HL-60 (cell line): Measurements from ENCODE around the gene ELOB.

ENCODE experiments used
- DNase-seq, 2 experiments: peaks; one replicate each; pipeline ENCODE4 v3.0.0-alpha.2; 2010 to 2020; ENCODE audit warnings: low read depth in 1 of 2, low spot score in 1 of 2
- H3K27ac ChIP-seq: fragments of 250-450 bp; sonication (Bioruptor Pico); replicated peaks from 2 replicates; pipeline ENCODE4 v1.5.1; 2020; ENCODE audit warnings: mild to moderate bottlenecking, moderate library complexity
- H3K27me3 ChIP-seq: fragments of 250-450 bp; sonication (Bioruptor Pico); 2 replicates; pipeline ENCODE4 v1.5.1; 2021; ENCODE audit warnings: mild to moderate bottlenecking, moderate library complexity; ENCODE audit not compliant: insufficient read depth, poor library complexity, severe bottlenecking
- H3K4me3 ChIP-seq: replicated peaks from 2 replicates; pipeline ENCODE4 v1.5.1; 2011; ENCODE audit warnings: mild to moderate bottlenecking, control low read depth, low read length; ENCODE audit not compliant: insufficient read depth
- CTCF ChIP-seq: IDR thresholded peaks from one replicate; pipeline ENCODE4 v1.5.1; 2011; ENCODE audit warnings: low read length, control low read depth, inconsistent platforms; ENCODE audit not compliant: insufficient read depth
- GABPA ChIP-seq: IDR thresholded peaks from 2 replicates; pipeline ENCODE4 v1.6.1; 2012; ENCODE audit warnings: low read depth
- POLR2AphosphoS5 ChIP-seq: IDR thresholded peaks from 2 replicates; pipeline ENCODE4 v1.6.1; 2012; ENCODE audit warnings: low read depth
- SPI1 ChIP-seq: IDR thresholded peaks from 2 replicates; pipeline ENCODE4 v1.6.1; 2012; ENCODE audit warnings: low read depth, mild to moderate bottlenecking, borderline replicate concordance
- TF ChIP-seq, protein P1 (sequence below): IDR thresholded peaks from 2 replicates; pipeline ENCODE4 v1.6.1; 2012; ENCODE audit warnings: low read depth; ENCODE audit not compliant: insufficient replicate concordance

ELOB gene

GRCh38 chr16:2824626-2825025 is 47.5 kb upstream of the ELOB start:
- no peak overlapping the region for H3K27ac ChIP-seq
- H3K4me3 ChIP-seq, result no peak overlapping the region
- TF ChIP-seq, protein P1, sequence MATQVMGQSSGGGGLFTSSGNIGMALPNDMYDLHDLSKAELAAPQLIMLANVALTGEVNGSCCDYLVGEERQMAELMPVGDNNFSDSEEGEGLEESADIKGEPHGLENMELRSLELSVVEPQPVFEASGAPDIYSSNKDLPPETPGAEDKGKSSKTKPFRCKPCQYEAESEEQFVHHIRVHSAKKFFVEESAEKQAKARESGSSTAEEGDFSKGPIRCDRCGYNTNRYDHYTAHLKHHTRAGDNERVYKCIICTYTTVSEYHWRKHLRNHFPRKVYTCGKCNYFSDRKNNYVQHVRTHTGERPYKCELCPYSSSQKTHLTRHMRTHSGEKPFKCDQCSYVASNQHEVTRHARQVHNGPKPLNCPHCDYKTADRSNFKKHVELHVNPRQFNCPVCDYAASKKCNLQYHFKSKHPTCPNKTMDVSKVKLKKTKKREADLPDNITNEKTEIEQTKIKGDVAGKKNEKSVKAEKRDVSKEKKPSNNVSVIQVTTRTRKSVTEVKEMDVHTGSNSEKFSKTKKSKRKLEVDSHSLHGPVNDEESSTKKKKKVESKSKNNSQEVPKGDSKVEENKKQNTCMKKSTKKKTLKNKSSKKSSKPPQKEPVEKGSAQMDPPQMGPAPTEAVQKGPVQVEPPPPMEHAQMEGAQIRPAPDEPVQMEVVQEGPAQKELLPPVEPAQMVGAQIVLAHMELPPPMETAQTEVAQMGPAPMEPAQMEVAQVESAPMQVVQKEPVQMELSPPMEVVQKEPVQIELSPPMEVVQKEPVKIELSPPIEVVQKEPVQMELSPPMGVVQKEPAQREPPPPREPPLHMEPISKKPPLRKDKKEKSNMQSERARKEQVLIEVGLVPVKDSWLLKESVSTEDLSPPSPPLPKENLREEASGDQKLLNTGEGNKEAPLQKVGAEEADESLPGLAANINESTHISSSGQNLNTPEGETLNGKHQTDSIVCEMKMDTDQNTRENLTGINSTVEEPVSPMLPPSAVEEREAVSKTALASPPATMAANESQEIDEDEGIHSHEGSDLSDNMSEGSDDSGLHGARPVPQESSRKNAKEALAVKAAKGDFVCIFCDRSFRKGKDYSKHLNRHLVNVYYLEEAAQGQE, result no peak
- TF ChIP-seq CTCF (no peak), POLR2AphosphoS5 (no peak), GABPA (no peak)
- DNase-seq, result no peak
- no peaks in the 10 kb centered on the region for H3K27me3 ChIP-seq

- TF ChIP-seq POLR2AphosphoS5, result no peak
- no peak for TF ChIP-seq SPI1
- no peak for TF ChIP-seq GABPA
- Histone ChIP-seq H3K4me3 (no peak overlapping the region), H3K27me3 (no peaks in the 10 kb centered on the region), H3K27ac (no peak overlapping the region)
- no peak for DNase-seq
Observed at GRCh38 chr16:2822496-2822895, 45.4 kb upstream of the ELOB start.

GRCh38 chr16:2822158-2822495 is 45.0 kb upstream of the ELOB start:
- Histone ChIP-seq H3K27me3 (no peaks in the 10 kb centered on the region), H3K27ac (no peak overlapping the region), H3K4me3 (no peak overlapping the region)
- TF ChIP-seq SPI1, result no peak
- no peak for DNase-seq

DNA sequence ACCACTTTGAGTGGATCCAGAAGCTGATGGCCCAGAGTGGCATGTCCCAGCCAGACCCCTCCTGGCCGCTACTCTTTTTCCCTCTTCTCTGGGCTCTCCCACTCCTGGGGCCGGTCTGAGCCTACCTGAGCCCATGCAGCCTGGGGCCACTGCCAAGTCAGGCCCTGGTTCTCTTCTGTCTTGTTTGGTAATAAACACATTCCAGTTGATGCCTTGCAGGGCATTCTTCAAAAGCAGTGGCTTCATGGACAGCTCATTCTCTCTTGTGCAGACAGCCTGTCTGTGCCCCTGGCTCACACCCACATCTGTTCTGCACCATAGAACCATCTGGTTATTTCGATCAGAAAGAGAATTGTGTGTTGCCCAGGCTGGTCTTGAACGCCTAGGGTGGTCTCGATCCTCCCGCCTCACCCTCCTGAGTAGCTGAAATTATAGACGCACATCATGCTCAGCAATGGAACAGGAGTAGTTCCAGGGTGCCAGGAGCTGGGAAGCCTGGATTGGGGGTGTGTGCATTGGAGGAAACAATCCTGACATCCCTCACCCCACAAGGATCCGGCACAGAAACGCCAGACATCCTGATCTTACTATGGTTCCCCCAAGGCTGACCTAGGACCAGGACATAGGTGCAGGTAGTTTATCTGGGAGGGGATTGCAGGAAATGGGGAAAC is 44.5 kb upstream of the ELOB start:
- H3K27ac ChIP-seq, result no peak overlapping the region
- DNase-seq, result no peak
- TF ChIP-seq GABPA (no peak), SPI1 (no peak), POLR2AphosphoS5 (no peak)
- no peak overlapping the region for H3K4me3 ChIP-seq
- H3K27me3 ChIP-seq, result no peaks in the 10 kb centered on the region

- H3K4me3 ChIP-seq, result no peak overlapping the region
- H3K27me3 ChIP-seq, result no peaks in the 10 kb centered on the region
- TF ChIP-seq GABPA, result no peak
- no peak for TF ChIP-seq POLR2AphosphoS5
- TF ChIP-seq CTCF, result no peak
- TF ChIP-seq, protein P1, result no peak
- TF ChIP-seq SPI1, result no peak
- no peak for DNase-seq
- no peak overlapping the region for H3K27ac ChIP-seq
Observed at GRCh38 chr16:2820836-2821486, 43.9 kb upstream of the ELOB start.
